Measurements from ENCODE around the gene DNAJC11.

Gene DNAJC11

DNA sequence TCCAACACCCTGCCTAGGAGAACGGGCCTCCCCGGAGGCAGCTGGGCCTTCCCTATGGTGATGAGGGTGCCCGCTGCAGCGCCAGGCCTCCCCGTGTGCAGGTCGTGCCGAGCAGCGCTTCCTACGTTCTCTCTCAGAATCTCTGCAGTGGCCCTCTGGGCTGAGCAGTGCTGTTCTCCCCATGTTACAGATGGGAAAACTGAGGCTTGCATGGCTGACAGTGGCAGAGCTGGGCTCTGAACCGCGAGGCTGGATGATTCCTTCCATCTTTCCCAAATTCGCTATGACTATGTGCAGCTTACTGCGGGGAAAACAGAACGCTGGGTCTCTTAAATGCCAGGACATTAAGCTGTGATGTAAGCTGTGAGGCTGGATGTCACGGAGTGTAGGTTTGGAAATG is 107.8 kb downstream of the DNAJC11 start:
- H3K9me3 Mint-ChIP-seq: no peaks in the 10 kb centered on the region
- H3K27ac Mint-ChIP-seq: peak overlapping the region in 1 of 2 donors; percentile 21
- no peak overlapping the region for H3K4me3 Mint-ChIP-seq
- no peak for ATAC-seq
- peaks cover 79% of the 10 kb centered on the region for H3K4me1 Mint-ChIP-seq
- no peak for DNase-seq
- no peaks in the 10 kb centered on the region for H3K27me3 Mint-ChIP-seq

DNA sequence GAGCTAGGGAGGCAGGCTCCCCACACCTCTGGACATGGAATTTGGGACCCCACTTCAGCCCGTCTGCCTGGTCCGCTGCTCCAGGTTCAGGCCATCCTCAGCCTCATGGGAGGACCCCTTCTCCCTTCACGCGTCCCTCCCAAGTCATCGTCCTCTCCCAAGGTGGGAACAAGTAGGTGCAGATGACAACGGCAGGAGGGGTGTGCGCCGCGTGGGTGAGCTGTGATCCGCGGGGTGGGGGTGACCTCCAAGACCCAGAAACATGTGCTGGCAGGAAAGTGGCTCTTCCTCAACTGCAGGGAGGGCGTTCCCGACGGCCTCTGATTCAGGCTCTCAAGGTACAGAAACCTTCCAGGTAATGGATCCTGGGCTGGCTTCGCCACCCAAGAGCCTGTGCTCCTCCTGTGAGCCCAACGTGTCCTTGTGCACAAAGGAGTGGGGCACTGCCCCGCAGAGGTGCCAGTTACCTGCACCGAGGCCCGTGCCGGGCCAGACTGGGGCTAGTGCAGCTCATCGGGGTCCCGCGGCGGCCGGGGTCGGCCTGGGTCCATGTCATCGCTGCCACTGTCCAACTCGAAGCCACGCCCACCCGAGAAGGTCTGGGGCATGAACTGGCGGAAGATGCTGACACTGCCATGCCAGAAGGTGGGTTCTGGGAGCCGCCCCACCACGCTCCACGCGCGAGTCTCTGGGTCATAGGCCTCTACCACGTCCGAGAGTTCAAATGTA is 108.6 kb downstream of the DNAJC11 start:
- no peak for DNase-seq
- no peak for ATAC-seq
- Mint-ChIP-seq H3K4me3 (no peak overlapping the region), H3K27me3 (no peaks in the 10 kb centered on the region), H3K9me3 (no peaks in the 10 kb centered on the region), H3K27ac (peak overlapping the region in 1 of 2 donors; percentile 72), H3K4me1 (peaks cover 79% of the 10 kb centered on the region)

DNA sequence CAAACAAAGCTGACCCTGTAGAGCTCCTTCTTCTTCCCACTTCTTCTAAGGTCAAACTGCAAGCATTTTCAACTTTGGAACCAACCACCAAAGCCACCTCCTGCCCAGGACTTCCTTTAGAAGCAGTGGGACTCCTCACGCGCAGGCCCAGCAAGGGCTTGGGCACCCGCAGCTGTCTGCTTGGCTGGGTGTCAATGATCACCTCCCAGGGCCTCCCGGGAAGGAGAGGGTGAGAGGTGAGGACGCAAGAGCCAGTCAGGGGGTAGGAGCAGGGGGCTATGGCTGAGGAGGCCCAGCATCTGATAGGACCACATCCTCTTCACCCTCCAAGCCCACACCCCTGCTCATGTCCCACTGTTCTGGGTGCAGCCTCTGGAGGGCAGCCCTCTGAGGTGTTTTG is 109.2 kb downstream of the DNAJC11 start:
- DNase-seq: no peak
- no peak for ATAC-seq
- no peaks in the 10 kb centered on the region for H3K27me3 Mint-ChIP-seq

DNA sequence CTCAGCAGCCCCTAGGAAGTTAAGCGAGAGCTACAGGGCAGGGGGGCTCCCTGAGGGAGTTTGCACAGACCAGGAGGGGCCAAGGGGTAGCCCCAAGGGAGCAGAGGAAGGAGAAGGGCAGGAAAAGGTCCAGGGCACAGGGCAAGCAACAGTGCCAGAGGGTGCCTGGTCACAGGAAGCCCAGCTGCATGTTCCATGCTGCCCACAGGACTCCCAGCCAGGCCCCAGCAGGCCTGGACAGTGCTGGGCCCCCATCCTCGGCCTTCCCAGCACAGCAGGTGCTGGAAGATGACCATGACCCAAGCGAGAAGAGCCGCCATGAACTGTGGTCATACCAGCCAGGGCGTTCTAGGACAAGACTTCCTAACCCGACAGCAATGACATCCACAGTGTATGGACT is 110.0 kb downstream of the DNAJC11 start:
- Mint-ChIP-seq H3K27ac (peak overlapping the region in 1 of 2 donors; percentile 59), H3K27me3 (no peaks in the 10 kb centered on the region), H3K9me3 (no peaks in the 10 kb centered on the region), H3K4me1 (peaks cover 80% of the 10 kb centered on the region), H3K4me3 (no peak overlapping the region)
- no peak for ATAC-seq
- DNase-seq: no peak

More for the DNA sequence above, 109.2 kb downstream of the DNAJC11 start:
- Mint-ChIP-seq H3K27ac (peak overlapping the region in 1 of 2 donors; percentile 59), H3K4me3 (no peak overlapping the region), H3K9me3 (no peaks in the 10 kb centered on the region), H3K4me1 (peaks cover 78% of the 10 kb centered on the region)

DNA sequence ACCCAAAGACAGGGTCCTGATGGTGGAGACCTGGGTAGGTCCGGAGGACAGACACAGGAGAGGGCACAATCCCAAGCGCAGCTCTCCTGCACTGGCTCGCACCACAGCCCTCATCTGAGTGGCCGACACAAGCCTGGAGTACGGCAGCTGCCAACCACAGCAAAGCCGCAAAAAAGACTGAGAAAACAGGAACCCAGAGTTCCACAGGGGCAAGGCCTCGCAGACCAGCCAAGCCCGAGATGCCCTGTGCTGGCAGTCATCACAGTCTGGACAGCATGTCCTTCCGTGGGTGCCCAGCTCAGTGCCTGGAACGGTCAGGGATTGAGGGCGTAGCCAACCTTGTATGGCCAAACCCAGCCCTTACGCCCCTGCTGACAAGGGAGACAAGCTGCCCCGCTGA is 110.4 kb downstream of the DNAJC11 start:
- DNase-seq (no peak), ATAC-seq (no peak)
- H3K27me3 Mint-ChIP-seq: no peaks in the 10 kb centered on the region
- H3K4me1 Mint-ChIP-seq: peaks cover 78% of the 10 kb centered on the region
- H3K4me3 Mint-ChIP-seq: no peak overlapping the region
- peak overlapping the region; percentile 80 to 86 for H3K27ac Mint-ChIP-seq
- H3K9me3 Mint-ChIP-seq: no peaks in the 10 kb centered on the region

DNA sequence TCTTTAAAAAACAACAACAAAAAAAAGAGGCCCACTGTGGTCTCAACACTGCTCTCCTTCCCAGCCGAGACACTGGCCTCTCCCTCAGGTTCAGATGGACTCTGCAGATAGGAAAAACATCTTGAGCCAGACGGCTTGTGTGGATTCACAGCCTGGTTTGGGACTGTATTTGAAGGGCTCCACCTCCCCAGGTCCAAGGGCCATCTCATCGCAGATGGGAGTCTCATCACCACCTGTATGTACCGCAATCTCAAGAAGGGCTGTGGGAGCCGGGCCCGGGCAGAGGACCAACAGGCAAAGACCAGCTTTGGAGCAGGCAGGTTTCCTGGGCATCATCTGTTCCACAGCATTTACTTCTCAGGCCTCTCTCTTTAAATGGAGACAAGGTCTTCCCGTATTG is 111.6 kb downstream of the DNAJC11 start:
- no peak overlapping the region for H3K4me3 Mint-ChIP-seq
- DNase-seq (no peak), ATAC-seq (no peak)
- no peak overlapping the region for H3K27ac Mint-ChIP-seq
- peaks cover 69% of the 10 kb centered on the region for H3K4me1 Mint-ChIP-seq
- no peaks in the 10 kb centered on the region for H3K9me3 Mint-ChIP-seq
- H3K27me3 Mint-ChIP-seq: no peaks in the 10 kb centered on the region

DNA sequence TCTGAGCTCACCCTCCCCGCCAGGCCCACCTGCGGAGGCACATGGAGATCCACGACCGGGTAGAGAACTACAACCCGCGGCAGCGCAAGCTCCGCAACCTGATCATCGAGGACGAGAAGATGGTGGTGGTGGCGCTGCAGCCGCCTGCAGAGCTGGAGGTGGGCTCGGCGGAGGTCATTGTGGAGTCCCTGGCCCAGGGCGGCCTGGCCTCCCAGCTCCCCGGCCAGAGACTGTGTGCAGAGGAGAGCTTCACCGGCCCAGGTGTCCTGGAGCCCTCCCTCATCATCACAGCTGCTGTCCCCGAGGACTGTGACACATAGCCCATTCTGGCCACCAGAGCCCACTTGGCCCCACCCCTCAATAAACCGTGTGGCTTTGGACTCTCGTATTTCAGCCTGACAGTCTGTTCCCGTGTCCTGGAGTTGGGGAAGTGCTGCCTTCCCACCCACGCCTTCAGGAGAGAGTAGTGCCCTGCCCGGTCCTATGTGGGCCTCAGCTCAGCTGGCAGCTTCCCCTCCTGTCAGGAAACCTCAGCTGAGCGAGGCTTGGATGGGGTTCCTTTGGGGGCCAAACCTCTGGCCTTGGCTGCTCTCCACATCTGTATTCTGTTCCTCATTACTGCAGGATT is 112.6 kb downstream of the DNAJC11 start:
- Mint-ChIP-seq H3K27ac (peak overlapping the region in 1 of 2 donors; percentile 71), H3K4me1 (peaks cover 75% of the 10 kb centered on the region), H3K9me3 (no peaks in the 10 kb centered on the region), H3K4me3 (no peak overlapping the region), H3K27me3 (no peaks in the 10 kb centered on the region)
- ATAC-seq (no peak), DNase-seq (no peak)

DNA sequence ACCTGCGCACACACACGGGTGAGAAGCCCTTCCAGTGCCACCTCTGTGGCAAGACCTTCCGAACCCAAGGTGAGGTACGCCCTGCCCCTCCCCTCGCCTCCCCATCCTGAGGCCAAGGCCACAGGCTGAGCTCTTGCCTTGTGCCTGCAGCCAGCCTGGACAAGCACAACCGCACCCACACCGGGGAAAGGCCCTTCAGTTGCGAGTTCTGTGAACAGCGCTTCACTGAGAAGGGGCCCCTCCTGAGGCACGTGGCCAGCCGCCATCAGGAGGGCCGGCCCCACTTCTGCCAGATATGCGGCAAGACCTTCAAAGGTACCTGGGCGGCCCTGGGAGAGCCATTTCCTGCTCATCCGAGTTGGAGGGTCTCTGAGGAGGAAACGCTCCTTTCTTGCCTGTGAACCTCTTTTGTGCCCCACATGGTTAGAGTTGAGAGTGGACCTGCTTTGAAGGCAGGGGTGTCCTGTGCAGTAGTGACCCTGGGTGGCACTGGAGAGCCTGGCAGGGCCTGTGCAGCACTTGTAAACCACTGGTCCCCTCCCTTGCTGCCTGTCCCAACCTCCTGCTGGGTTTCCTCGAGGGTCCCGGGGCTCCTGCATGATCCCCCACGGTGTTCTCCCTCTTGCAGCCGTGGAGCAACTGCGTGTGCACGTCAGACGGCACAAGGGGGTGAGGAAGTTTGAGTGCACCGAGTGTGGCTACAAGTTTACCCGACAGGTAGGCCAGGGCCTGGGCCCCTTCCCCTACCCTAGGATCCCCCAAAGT is 113.3 kb downstream of the DNAJC11 start:
- H3K9me3 Mint-ChIP-seq: no peaks in the 10 kb centered on the region
- H3K27me3 Mint-ChIP-seq: no peaks in the 10 kb centered on the region
- H3K4me3 Mint-ChIP-seq: no peak overlapping the region
- H3K27ac Mint-ChIP-seq: peak overlapping the region in 1 of 2 donors; percentile 90
- H3K4me1 Mint-ChIP-seq: peaks cover 68% of the 10 kb centered on the region
- DNase-seq (no peak), ATAC-seq (peak; percentile 18)

DNA sequence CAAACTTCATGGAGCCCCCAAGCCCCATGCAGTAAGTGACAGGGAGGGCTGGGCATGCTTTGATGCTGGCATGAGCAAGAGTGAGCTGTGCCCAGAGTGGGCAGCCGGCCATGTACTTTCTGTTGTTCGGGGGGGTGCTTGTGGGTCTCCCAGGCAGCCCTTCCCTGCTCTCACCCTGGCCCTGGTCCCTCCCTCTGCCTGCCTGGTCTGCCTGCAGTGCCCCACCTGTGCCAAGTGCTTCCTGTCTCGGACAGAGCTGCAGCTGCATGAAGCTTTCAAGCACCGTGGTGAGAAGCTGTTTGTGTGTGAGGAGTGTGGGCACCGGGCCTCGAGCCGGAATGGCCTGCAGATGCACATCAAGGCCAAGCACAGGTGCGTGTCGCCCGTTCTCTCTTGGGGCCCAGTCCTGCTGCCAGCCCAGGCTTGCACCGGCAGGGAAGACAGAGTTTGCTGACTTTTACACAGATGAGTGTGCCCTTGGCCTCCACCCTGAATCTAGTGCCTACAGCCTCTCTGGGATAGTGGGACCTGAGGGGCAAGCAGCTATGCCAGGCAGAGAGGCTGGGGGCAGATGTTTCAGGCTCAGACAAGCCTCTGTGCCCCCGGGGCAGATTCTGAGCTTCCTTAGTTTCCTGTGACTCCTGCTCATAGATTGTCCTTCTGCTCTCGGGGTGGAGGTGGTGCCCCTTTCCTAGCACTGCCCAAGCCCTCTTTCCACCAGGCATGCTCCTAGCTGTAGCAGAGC is 114.2 kb downstream of the DNAJC11 start:
- Mint-ChIP-seq H3K27me3 (no peaks in the 10 kb centered on the region), H3K4me3 (no peak overlapping the region), H3K27ac (peak overlapping the region; percentile 17 to 90), H3K9me3 (no peaks in the 10 kb centered on the region), H3K4me1 (peaks cover 64% of the 10 kb centered on the region)
- no peak for DNase-seq
- no peak for ATAC-seq

DNA sequence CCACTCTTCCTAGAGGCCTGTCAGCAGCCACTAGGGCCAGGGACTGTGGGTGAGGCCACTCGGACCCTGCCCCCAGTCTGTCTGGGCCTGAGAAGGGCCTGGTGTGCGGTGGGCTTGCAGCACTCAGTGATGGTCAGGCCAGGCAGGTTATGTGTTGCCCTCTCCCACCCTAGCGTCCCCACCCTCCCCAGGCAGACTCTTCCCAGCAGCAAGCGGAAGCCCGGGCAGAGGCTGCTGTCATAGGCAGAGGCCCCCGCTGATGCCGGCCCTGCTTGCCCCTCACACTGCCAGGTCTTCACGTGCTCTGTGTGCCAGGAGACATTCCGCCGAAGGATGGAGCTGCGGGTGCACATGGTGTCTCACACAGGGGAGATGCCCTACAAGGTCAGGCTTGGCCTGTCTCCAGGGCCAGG is 115.2 kb downstream of the DNAJC11 start:
- Mint-ChIP-seq H3K4me1 (peaks cover 64% of the 10 kb centered on the region), H3K27me3 (no peaks in the 10 kb centered on the region), H3K4me3 (no peak overlapping the region), H3K27ac (no peak overlapping the region), H3K9me3 (no peaks in the 10 kb centered on the region)
- DNase-seq: no peak
- peak; percentile 18 for ATAC-seq

DNA sequence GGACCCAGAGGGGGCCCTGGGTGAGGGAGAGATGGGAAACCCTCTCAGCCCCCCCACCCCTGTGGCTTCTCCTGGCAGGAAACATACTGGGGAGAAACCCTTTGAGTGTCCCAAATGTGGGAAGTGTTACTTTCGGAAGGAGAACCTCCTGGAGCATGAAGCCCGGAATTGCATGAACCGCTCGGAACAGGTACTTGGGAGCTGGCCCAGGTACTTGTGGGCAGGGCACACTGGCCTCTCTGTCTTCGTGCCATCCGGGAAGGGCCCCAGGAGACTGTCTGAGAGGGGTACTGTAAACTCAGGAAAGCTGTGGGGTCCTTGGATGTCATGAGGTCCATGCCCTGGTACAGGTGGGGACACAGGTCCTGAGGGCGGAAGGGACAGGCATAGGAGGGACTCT is 115.8 kb downstream of the DNAJC11 start:
- H3K4me1 Mint-ChIP-seq: peaks cover 64% of the 10 kb centered on the region
- H3K27me3 Mint-ChIP-seq: no peaks in the 10 kb centered on the region
- DNase-seq (no peak), ATAC-seq (no peak)
- H3K9me3 Mint-ChIP-seq: no peaks in the 10 kb centered on the region
- H3K27ac Mint-ChIP-seq: peak overlapping the region in 1 of 2 donors; percentile 50
- no peak overlapping the region for H3K4me3 Mint-ChIP-seq

DNA sequence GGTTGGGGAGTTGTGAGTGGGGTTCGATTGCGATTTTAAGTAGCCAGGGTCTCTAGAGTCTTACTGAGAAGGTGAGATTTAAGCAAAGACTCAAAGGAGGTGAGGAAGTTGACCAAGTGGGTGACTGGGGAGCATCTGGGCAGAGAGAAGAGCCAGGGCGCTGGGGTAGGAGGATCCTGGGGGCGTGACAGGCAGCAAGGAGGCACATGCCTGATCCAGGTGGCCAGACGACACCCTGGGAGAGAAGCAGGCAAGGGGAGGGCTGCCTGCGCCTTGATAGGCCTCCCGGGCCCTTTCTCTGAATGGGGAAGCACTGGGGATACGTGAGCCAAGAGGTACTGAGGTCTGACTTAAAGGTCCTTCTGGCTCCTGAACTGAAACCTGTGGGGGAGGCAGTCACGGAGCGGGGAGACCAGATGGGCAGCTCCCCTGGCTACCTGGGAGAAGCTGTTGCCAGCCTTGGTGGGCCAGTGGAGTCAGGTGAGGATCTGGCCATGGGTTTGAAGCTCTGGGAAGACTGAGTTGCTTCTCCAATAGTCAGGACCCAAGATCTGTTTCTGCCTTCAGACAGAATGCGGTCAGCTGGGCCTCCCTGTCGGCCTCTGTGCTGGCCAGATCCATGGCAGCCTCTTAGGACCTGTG is 116.4 kb downstream of the DNAJC11 start:
- H3K27me3 Mint-ChIP-seq: no peaks in the 10 kb centered on the region
- H3K4me1 Mint-ChIP-seq: peaks cover 65% of the 10 kb centered on the region
- no peak overlapping the region for H3K4me3 Mint-ChIP-seq
- peak overlapping the region in 1 of 2 donors; percentile 23 for H3K27ac Mint-ChIP-seq
- DNase-seq: no peak
- no peak for ATAC-seq
- no peaks in the 10 kb centered on the region for H3K9me3 Mint-ChIP-seq

Measured in stimulated activated naive CD8-positive, alpha-beta T cell treated with anti-CD3 and anti-CD28 coated beads, Interleukin-15, amount 100 ng/mL, for 72 hours (primary cell).